GM21367 (cell line): ENCODE data around the gene MRGPRX3.

Source experiments
- ATAC-seq: cut with Tn5 transposase; IDR thresholded peaks from one replicate; pipeline ENCODE4 v1.9.1; 2021; ENCODE audit not compliant: unreplicated experiment

Gene MRGPRX3

GRCh38 chr11:18151581-18151980 is 19.2 kb downstream of the MRGPRX3 start:
- ATAC-seq: no peak

- ATAC-seq: no peak
Measured at GRCh38 chr11:18168372-18168771, 36.0 kb downstream of the MRGPRX3 start.

- ATAC-seq: no peak
Measured at GRCh38 chr11:18171377-18172000, 39.1 kb downstream of the MRGPRX3 start.

GRCh38 chr11:18172666-18173065 is 40.3 kb downstream of the MRGPRX3 start, which contains the start of gene MRGPRX4:
Gene MRGPRX4 (plus strand): TSS chr11:18172837. CDS start chr11:18173257, 420 bp downstream.
- ATAC-seq: no peak

GRCh38 chr11:18173225-18173866 is 41.0 kb downstream of the MRGPRX3 start:
- no peak for ATAC-seq
